Neural progenitor cell (in vitro differentiated cells): ENCODE results near the gene ADRA2B.

Source experiments
- EZH2 ChIP-seq: fragments of 200-600 bp; sonication (generic); IDR thresholded peaks from 2 replicates; pipeline ENCODE4 v1.6.1; 2017; ENCODE audit warnings: antibody characterized with exemption, mild to moderate bottlenecking, moderate library complexity
- EZH2phosphoT487 ChIP-seq: fragments of 200-600 bp; sonication (generic); IDR thresholded peaks from 2 replicates; pipeline ENCODE4 v1.6.1; 2017; ENCODE audit warnings: antibody characterized with exemption
- TF ChIP-seq, protein P1 (sequence below): fragments of 200-600 bp; sonication (generic); IDR thresholded peaks from 2 replicates; pipeline ENCODE4 v1.5.1; 2017; ENCODE audit warnings: antibody characterized with exemption, mild to moderate bottlenecking

GRCh38 chr2:96146881-96147592 is 30.7 kb upstream of the ADRA2B start:
- TF ChIP-seq, protein P1, sequence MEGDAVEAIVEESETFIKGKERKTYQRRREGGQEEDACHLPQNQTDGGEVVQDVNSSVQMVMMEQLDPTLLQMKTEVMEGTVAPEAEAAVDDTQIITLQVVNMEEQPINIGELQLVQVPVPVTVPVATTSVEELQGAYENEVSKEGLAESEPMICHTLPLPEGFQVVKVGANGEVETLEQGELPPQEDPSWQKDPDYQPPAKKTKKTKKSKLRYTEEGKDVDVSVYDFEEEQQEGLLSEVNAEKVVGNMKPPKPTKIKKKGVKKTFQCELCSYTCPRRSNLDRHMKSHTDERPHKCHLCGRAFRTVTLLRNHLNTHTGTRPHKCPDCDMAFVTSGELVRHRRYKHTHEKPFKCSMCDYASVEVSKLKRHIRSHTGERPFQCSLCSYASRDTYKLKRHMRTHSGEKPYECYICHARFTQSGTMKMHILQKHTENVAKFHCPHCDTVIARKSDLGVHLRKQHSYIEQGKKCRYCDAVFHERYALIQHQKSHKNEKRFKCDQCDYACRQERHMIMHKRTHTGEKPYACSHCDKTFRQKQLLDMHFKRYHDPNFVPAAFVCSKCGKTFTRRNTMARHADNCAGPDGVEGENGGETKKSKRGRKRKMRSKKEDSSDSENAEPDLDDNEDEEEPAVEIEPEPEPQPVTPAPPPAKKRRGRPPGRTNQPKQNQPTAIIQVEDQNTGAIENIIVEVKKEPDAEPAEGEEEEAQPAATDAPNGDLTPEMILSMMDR: no peak
- no peak for TF ChIP-seq EZH2phosphoT487
- TF ChIP-seq EZH2: no peak
